Skeletal muscle cell (primary cell): ENCODE measurements around the gene PRUNE2.
"Not testable (repeated sequence)": the region's sequence is repeated elsewhere in the genome, so short reads cannot be mapped to it uniquely, and the experiment has no call there.

ENCODE experiments used
- DNase-seq: peaks from one replicate; pipeline ENCODE4 v3.0.0-alpha.2; 2010; ENCODE audit warnings: low read depth
- H3K4me3 ChIP-seq: 2 replicates; pipeline ENCODE4 v1.5.1; 2011; ENCODE audit warnings: low read depth, mild to moderate bottlenecking, control low read depth, low read length, moderate library complexity

PRUNE2 gene

GRCh38 chr9:76877961-76878360, 28.0 kb downstream of the PRUNE2 start:
- no peak for DNase-seq

GRCh38 chr9:76876098-76876497, 29.8 kb downstream of the PRUNE2 start:
- no peak for DNase-seq

More at GRCh38 chr9:76877961-76878360, 28.0 kb downstream of the PRUNE2 start:
- H3K4me3 ChIP-seq = no peak overlapping the region

GRCh38 chr9:76873821-76874220, 32.1 kb downstream of the PRUNE2 start:
- no peak overlapping the region for H3K4me3 ChIP-seq
- DNase-seq = no peak

More at GRCh38 chr9:76876098-76876497, 29.8 kb downstream of the PRUNE2 start:
- no peak overlapping the region for H3K4me3 ChIP-seq

GRCh38 chr9:76873056-76873792, 32.7 kb downstream of the PRUNE2 start:
- H3K4me3 ChIP-seq = no peak overlapping the region
- DNase-seq = peak; percentile 46

GRCh38 chr9:76868897-76869296, 37.0 kb downstream of the PRUNE2 start:
- H3K4me3 ChIP-seq = no peak overlapping the region
- DNase-seq = no peak

GRCh38 chr9:76866689-76867088, 39.2 kb downstream of the PRUNE2 start:
- peak; percentile 84 for DNase-seq
- H3K4me3 ChIP-seq = no peak overlapping the region

GRCh38 chr9:76863832-76864231, 42.1 kb downstream of the PRUNE2 start:
- no peak overlapping the region for H3K4me3 ChIP-seq
- DNase-seq = no peak

- no peak overlapping the region for H3K4me3 ChIP-seq
- no peak for DNase-seq
Measured at GRCh38 chr9:76859860-76860259, 46.1 kb downstream of the PRUNE2 start.

GRCh38 chr9:76858248-76858647, 47.7 kb downstream of the PRUNE2 start:
- not testable (repeated sequence) for DNase-seq, H3K4me3 ChIP-seq

GRCh38 chr9:76856016-76856415, 49.9 kb downstream of the PRUNE2 start:
- no peak overlapping the region for H3K4me3 ChIP-seq
- DNase-seq = no peak

GRCh38 chr9:76855015-76855414, 50.9 kb downstream of the PRUNE2 start:
- no peak for DNase-seq
- H3K4me3 ChIP-seq = no peak overlapping the region

- no peak overlapping the region for H3K4me3 ChIP-seq
- DNase-seq = no peak
Measured at GRCh38 chr9:76852026-76852425, 53.9 kb downstream of the PRUNE2 start.

GRCh38 chr9:76846297-76846696, 59.6 kb downstream of the PRUNE2 start:
- no peak for DNase-seq
- H3K4me3 ChIP-seq = no peak overlapping the region

GRCh38 chr9:76845254-76845653, 60.7 kb downstream of the PRUNE2 start:
- DNase-seq = no peak

GRCh38 chr9:76835571-76836283, 70.2 kb downstream of the PRUNE2 start:
- H3K4me3 ChIP-seq = no peak overlapping the region
- peak; percentile 94 for DNase-seq

More at GRCh38 chr9:76845254-76845653, 60.7 kb downstream of the PRUNE2 start:
- no peak overlapping the region for H3K4me3 ChIP-seq

- DNase-seq = no peak
- H3K4me3 ChIP-seq = no peak overlapping the region
Measured at GRCh38 chr9:76828447-76828846, 77.5 kb downstream of the PRUNE2 start.

- no peak for DNase-seq
- no peak overlapping the region for H3K4me3 ChIP-seq
Measured at GRCh38 chr9:76827296-76828080, 78.4 kb downstream of the PRUNE2 start.

GRCh38 chr9:76820431-76820830, 85.5 kb downstream of the PRUNE2 start:
- DNase-seq = no peak

GRCh38 chr9:76818271-76818670, 87.6 kb downstream of the PRUNE2 start:
- no peak overlapping the region for H3K4me3 ChIP-seq
- DNase-seq = peak; percentile 96

More at GRCh38 chr9:76820431-76820830, 85.5 kb downstream of the PRUNE2 start:
- H3K4me3 ChIP-seq = no peak overlapping the region

- no peak overlapping the region for H3K4me3 ChIP-seq
- DNase-seq = peak; percentile 69
Measured at GRCh38 chr9:76817489-76817888, 88.4 kb downstream of the PRUNE2 start.
